Stimulated activated CD8-positive, alpha-beta memory T cell treated with anti-CD3 and anti-CD28 coated beads, Interleukin-15, amount 100 ng/mL, for 48 hours (primary cell): Measurements from ENCODE around the gene U2SURP.
"Not testable (repeated sequence)": the region's sequence is repeated elsewhere in the genome, so short reads cannot be mapped to it uniquely, and the experiment has no call there.

Source experiments
- DNase-seq, 2 donors: peaks; one replicate each; pipeline ENCODE4 v3.0.0-alpha.2; 2020; ENCODE audit warnings: low read depth in 2 of 2

Gene U2SURP

DNA sequence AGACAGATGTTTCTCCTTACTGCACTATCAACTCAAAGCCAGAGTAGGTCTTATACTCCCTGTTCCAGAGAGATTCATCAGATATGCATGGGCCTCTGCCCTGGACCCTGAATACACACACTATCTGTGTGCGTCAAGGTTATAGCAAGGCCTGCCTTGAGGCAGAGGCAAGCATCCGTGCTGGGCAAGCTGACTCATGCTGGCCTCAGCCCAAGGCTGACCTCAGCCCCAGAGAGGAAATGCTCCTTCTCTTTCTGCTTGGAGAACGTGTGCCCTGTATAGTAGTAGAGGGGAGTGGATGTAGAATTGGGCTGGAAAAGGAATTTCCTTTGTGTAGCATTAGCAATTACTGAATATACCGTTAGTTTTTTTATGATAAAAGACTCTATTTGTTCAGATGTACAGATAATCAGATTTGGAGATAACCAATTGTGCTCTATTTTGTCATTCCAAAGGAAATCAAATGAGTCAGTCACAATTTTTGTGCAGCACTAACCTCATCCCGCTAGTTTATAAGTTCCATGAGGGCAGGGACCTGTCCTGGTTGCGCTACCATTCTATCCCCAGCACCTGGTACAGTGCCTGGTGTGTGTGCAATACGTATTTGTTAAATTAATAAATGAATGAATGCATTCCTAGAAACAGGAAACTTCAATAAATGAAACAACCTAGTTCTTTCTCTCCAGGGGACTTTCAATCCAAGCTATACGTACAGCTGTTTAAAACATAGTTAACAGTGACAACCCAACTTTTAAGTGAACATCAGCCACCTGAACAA is 24.6 kb upstream of the U2SURP start:
- no peak for DNase-seq

DNA sequence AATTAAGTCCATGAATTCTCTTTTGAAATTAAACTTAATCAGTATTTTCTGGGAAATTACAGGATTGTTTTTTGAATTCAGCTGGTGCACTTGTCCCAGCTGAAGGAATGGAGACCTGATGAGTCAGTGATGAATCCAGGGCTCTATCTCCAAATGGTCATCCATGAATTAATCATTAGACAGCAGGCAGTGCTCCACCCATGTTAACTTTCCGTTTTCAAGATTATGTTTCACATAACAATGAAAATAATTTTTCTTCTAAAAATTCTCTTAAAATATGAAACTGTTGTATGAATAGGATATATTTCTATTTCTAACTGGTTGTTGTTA is 24.0 kb upstream of the U2SURP start:
- no peak for DNase-seq

DNA sequence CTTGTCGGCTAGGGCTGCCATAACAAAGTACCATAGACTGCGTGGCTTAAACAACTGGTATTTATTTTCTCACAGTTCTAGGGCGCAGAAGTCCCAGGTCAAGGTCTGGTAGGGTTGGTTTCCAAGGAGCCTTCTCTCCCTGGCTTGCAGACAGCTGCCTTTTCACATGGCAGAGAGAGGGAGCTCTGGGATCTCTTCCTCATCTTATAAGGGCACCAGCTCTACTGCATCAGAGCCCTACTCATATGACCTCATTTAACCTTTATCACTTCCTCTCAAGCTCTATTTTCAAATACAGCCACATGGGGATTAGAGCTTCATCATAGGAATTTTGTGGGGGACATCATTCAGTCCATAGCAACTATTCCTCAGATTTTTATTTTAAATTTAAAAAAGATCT is 20.3 kb upstream of the U2SURP start:
- DNase-seq, result no peak

DNA sequence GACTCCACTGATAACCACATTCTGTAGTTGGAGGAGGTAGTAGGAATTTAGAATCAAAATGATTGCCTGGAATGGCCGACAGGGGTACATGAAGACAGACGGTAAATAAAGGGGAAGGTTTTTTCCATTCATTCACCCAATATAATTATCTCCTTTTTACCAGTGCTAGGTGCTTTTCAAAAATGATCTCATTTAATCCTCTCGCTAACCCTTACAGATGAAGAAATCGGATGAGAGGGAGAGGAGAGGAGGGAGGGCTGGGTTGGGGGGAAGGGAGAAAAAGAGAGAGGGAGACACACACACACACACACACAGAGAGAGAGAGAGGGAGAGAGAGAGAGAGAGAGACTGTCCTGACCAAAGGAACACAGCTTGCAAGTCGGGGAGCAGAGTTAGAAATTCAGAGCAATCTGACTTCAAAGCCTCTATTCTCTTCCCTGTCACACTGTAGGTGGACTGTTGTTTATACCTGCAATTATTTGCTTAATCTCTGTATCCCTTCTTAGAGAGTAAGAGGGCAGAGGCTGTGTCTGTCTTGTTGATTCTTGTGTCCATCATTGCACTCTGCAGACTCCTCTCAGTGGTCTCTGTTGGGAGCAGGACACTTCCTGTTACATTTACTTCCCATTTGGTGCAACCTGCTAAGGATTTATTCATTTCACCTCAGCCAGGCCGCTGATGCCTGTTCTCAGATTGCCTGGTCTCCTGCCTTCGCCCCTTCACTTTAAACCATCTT is 19.2 kb upstream of the U2SURP start:
- no peak for DNase-seq

DNA sequence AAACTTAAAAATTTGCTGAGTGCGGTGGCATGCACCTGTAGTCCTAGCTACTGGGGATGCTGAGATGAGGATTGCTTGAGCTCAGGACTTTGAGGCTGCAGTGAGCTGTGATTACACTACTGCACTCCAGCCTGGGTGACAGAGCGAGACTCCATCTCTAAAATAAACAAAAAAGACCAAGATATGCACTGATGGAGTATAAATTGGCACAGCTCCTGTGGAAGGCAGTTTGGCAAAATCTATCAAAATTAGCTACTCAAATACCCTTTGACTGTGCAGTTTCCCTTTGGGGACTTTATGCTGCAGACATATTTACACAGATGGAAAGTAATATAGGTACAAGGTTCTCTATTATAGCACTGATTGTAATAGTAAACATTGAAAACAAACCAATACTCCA is 18.1 kb upstream of the U2SURP start:
- no peak for DNase-seq

DNA sequence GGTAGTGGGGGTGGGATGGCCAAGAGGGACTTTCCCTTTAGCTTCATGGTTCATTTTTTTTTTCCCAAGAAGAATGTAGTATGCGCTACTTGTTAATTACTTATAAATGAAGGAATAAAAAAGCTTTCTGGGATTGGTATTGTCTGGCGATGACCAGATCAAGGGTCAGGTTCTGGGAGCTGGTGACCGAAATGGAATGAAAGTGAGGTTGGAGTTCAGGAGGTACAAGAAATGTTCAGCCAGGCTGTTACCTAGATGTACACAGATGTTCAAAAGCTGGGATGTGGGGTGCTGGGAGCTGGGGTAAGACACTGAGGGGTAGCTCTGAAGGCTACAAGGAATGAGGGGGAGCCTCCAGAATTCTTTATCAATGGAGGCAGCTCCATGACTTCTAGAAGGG is 17.1 kb upstream of the U2SURP start:
- no peak for DNase-seq

DNA sequence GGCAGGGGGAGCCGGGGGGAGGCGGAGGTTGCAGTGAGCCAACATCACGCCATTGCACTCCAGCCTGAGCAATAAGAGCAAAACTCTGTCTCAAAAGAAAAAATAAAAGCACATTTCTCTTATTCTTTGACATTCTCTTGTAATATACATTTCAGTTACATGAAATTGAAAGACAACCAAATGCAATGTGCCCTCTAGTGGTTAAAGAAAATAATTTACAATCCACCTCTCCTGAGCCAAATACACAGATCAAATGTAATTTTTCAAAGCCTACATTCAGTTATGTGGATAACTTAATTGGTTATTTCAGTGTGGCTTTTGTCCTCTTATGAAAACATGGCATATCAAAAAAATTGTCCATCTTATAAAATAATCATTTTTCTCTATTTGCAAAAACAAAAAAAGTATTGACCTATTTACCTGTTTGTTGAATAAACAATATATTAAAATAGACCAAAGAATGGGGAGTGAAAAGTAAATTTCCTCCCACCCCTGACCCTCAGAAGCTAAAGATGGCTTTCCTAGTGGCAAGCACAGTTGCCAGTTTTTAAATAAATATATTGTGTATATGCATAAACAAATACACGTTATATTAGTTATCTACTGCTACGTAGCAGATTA is 14.2 kb upstream of the U2SURP start:
- no peak for DNase-seq

DNA sequence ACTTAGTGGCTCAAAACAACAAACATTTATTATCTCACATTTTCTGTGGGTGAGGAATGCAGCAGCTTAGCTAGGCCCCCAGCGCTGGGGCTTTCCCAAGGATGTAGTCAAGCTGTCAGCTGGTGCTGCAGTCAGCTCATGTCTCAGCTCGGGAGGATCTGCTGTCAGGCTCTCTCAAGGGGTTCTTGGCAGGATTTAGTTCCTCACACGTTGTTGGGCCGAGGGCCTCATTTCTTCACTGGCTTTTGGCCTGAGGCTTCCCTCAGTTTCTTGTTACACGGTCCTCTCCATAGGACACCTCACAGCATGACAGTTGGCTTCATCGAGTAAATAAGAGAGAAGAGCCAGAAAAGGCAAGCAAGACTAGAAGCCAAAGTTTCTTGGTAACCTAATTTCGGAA is 13.7 kb upstream of the U2SURP start:
- no peak for DNase-seq

DNA sequence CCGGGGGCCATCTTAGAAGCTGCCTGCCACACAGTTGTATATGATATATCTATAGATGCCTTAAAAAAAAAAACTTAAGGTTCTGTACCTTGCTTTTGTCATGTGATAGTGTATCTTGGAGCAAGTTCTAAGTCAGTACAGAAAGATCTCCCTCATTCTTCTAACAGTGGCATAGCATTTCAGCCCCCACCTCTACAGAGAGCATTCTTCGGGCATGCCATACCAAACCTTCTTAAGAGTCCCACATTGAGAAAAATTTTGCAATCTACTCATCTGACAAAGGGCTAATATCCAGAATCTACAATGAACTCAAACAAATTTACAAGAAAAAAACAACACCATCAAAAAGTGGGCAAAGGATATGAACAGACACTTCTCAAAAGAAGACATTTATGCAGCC is 13.1 kb upstream of the U2SURP start:
- DNase-seq, result not testable (repeated sequence)

DNA sequence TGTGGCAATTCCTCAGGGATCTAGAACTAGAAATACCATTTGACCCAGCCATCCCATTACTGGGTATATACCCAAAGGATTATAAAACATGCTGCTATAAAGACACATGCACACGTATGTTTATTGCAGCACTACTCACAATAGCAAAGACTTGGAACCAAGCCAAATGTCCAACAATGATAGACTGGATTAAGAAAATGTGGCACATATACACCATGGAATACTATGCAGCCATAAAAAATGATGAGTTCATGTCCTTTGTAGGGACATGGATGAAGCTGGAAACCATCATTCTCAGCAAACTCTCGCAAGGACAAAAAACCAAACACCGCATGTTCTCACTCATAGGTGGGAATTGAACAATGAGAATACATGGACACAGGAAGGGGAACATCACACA is 12.5 kb upstream of the U2SURP start:
- DNase-seq, result not testable (repeated sequence)

DNA sequence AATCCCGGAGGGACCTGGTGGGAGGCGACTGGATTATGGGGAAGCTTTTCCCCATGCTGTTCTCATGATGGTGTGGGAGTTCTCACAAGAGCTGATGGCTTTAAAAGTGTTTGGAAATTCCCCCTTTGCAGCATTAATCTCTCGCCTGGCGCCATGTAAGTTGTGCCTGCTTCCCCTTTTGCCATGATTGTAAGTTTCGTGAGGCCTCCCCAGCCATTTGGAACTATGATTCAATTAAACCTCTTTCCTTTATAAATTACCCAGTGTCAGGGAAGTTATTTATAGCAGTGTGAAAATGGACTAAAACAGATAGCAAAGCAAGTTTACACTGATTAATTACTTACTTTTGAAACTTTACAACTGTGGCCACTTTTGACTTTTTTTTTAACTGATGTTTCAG is 10.6 kb upstream of the U2SURP start:
- no peak for DNase-seq

DNA sequence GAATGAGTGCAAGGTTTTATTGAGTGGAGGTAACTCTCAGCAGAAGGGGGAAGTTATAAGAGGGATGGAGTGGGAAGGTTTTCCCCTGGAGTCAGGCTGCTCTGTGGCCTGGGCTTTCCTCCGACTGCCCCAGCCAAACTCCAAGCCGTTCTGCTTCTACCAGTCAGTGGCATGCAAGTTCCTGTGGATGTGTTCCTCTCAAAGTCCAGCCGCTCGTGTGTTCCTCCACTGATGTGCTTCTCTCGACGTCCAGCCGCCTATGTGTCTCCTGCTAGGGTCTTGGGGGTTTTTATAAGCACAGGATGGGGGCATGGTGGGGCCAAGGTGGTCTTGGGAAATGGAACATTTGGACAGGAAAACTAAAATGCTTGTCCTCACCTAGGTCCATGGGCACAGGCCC is 9.0 kb upstream of the U2SURP start:
- DNase-seq, result no peak

DNA sequence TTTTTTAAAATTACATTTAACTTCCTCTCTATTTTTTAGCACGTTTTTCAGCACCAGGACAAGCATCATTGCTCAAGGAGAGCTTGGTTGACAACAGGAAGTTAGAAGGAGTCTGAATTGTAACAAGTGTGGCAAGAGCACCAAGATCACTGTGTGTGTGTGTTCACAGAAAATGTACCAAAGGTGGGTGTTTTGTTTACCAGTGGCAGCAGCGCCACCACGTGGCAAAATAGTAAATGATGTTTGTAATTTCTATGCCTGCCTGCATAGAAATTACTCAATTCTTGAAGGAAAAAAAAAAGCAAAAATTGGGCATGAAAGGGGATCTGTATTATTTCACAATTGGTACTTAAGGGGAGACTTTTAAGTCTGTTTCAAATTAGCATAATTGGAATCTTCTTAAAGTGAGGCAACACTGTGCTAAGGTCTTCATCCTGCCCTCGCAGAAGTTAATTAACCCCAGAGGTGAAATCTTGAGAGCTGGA is 7.4 kb upstream of the U2SURP start:
- peak; percentile 27 to 32 for DNase-seq

DNA sequence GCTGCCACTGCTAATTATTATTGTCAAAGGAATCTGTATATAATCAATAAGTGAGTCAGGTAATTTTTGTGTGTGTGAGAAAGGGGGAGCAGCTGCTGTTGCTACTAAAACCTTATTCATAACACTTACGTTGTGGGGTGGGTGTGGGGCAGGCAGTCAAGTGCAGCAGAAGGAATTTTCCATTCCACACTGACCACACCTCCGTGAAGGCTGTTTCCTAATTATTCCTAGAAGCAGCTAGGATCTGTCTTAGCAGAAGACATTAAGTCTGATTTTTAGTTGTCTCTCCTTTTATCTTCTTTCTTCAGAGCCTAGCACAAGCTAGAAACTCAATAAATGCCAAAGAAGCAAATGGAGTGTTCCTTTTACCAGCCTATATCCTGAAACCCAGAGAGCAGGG is 4.0 kb upstream of the U2SURP start:
- no peak for DNase-seq

DNA sequence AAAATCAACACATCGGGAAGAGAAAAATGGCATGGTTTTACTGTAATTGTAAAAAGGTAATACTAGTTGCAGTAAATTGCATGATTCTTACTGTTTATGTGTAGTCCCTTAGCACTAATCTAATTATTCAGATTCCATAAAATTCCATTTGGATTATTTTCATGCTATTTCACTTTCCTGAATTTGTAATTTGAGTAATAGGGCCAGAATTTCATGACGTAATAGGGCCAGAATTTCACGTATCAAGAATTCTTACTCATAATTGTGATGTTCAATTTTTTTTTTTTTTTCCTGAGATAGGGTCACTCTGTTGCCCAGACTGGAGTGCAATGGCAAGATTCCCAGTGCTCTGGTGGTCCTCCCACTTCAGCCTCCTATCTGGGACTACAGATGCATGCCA is 2.9 kb upstream of the U2SURP start:
- DNase-seq, result no peak

DNA sequence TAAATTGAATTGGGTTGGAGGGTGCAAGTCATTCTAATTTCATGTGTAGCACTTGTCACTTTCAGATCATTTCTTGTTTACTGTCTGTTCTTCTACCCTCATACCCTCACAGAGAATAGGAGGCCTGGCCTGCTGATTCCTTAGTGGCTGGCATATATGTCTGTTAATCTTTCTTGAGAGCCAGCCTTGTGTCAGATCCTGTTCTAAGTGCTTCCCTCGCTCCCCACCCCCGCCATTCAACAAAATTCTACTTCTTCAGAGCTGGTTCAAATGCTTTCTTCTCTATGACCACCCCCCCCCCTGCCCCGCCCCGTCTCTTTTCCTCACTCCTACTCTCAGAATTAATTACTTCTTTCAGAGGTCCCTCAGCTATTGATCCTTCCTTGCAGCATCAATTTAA is 1.5 kb upstream of the U2SURP start:
- DNase-seq, result no peak

DNA sequence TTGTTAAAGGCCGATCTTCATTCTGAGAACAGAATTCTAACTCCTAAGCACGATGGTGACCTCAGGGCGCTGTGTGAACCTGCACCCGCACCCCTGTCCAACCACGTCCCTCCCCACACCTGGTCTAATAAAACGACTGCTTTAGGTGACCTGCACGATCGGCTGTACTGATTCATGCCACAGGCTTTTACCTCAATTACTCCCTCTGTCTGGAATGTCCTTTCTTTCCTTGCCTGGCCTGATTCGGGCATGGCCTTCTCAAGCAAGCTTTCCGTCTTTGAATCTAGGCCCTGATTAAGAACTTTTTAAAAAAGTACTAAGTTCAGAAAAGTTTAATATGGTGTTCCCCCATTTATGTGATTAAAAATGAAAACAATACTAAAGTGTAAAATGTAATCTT is 842 bp upstream of the U2SURP start:
- no peak for DNase-seq

DNA sequence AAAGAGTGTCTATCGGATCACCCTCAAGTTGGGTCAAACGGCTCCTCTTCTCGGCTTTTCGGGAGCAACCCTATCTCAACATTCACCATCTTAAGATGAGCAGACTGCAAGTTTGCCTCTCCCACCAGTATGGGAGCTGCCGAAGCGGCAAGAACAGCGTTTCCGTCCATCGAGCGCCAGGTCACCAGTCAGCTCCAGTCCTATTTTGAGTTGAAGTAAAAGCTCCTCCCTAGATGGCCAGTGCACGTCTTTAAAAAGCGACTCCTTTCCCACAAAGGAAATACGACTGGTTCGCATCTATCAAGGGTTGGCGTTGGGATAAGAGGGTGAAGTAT is 369 bp upstream of the U2SURP start:
- DNase-seq, result peak in 1 of 2 donors; percentile 40

DNA sequence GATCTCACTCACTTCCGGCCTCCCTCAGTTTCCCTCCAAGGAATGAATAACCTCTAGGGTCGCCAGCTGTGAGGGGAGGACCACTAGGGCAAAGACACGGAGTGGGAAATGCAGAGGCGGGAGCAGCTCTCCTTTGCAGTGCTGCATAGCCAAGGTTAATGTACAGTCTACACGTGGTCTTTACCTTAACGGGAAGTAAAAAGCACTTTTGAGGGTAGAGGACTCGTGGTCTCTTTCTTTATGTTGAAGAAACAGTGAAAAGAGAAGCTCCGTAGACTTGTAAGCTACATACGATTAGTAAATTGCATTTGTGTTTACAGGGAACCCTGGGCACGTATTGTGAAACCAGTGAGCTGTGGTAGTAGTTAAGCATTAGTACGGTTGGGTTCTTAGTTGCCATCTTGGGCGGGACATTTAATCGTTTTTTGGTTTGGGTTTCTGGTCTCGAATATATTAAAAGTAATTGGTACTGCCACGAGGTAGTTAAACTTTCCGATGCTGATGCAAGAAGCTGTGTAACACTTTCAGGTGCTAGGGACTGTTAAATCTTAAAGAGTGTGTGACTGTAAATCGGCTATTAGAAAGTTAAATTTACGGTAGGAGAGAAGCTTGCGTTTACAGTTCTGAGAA is 828 bp downstream of the U2SURP start:
- peak in 1 of 2 donors; percentile 3 for DNase-seq

DNA sequence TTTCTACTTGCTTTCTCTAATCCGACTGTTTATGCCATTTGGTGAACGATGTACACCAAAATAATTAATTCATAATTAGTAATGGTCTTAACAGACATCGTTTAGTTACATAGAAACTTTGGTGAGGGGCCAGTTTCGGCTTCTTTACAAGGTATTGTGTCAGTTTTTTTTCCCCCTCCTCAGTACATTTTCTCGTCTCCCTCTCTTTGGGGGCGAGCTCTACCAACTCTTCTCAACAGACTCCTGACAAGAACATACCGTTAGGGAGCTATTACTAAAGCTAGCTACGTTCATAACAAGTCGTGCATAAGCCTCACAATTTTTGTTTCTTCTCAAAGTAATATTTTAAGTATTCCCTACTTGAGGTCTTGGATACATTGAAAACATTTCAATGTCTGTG is 1.4 kb downstream of the U2SURP start:
- no peak for DNase-seq

DNA sequence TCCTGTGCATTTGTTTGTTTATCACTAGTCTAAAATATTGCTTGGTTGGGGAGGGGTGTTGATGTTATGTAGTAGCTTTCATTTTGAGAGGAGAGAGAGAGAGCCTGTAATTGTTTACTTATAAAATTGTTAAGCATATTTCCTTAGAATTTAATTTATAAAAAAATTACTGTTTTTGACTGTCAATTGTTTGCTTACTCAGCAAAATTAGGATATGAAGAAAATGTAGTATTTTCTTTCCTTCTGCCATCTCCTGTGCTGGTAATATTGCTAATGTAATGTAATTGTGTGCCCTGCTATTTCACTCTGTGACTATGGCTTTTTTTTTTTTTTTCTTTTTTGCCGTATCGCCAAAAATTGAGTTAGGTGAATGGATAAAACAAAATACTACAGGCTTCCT is 3.5 kb downstream of the U2SURP start:
- no peak for DNase-seq

DNA sequence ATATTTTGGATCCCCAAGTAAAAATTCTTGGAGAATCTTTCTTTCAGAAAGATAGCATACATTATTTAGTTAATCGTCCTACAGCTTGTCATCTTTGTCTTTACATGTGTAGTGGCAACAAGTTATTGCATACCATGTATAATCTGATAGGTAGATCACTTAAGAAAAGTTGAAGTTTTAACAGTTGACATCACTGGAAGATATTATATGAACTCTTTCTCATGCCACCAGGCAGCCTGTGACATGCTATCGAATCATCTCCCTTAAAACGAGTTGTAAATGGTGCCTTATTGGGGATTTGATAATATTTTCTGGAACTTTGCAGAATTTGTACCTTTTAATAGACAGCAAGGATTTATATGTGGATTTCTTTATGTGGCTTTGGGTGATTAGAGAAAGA is 8.7 kb downstream of the U2SURP start:
- no peak for DNase-seq

DNA sequence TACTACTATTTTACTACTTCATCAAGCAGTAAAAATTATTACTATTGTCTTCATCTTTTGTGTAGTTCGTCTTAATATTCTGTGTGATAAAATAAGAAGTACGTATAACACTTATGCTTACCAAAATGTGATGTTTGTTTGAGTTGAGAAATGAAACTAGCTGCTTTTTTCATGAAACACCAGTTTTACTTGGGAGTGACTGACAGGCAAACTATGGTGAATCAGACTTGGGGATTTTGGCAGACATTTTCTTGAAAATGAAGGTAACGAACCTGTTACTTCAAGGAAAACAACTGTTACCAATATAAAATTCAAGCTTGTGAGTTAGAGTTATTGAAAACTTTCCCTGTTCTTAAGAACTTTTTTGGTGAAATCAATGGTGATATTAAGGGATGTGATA is 10.3 kb downstream of the U2SURP start:
- DNase-seq, result no peak
